Eye (tissue), 1 donor: ENCODE results near the gene LPIN3.
"Not testable (repeated sequence)": the region's sequence is repeated elsewhere in the genome, so short reads cannot be mapped to it uniquely, and the experiment has no call there.

ENCODE experiments used
- DNase-seq: peaks from one replicate; pipeline ENCODE4 v3.0.0-alpha.2; 2015

LPIN3 gene, protein sequence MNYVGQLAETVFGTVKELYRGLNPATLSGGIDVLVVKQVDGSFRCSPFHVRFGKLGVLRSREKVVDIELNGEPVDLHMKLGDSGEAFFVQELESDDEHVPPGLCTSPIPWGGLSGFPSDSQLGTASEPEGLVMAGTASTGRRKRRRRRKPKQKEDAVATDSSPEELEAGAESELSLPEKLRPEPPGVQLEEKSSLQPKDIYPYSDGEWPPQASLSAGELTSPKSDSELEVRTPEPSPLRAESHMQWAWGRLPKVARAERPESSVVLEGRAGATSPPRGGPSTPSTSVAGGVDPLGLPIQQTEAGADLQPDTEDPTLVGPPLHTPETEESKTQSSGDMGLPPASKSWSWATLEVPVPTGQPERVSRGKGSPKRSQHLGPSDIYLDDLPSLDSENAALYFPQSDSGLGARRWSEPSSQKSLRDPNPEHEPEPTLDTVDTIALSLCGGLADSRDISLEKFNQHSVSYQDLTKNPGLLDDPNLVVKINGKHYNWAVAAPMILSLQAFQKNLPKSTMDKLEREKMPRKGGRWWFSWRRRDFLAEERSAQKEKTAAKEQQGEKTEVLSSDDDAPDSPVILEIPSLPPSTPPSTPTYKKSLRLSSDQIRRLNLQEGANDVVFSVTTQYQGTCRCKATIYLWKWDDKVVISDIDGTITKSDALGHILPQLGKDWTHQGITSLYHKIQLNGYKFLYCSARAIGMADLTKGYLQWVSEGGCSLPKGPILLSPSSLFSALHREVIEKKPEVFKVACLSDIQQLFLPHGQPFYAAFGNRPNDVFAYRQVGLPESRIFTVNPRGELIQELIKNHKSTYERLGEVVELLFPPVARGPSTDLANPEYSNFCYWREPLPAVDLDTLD

DNA sequence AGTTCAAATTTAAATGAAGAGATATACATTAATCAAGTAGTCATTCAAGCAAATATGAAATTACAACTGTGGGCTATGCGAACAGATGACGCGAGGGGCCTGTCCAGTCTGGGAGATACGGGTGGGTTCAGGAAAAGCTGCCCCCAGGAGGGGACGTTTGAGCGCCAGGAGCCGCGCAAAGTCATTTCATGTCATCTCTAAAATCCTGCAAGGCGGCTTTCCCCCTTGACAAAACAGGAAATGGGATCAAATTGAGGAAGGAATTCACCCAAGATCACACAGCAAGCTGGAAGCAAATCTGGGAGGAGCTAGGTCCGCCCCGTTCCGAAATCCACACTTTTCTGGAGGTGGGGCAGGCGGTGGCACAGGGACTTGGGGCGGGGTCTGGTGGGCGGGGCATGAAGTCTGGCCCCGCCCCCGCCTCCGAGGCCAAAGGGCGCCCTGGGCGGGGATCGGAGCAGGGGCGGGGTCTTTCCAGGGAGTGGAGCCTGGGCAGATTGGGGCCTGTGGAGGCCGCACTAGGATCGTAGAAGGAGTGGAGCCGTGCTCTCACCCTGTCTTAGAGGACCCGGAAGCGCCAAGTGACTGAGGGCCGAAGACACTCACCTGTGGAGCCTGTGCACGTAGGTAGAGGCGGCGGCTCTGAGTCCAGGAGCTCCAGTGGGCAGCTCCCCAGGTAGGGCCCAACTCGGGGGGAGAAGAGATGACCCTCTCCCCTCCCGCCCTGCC is at the start of gene LPIN3:
Gene LPIN3 (plus strand): TSS at position 495 of the 729 bp plus-strand sequence. CDS start 4,983 bp downstream, outside the sequence.
- peak; percentile 88 for DNase-seq

DNA sequence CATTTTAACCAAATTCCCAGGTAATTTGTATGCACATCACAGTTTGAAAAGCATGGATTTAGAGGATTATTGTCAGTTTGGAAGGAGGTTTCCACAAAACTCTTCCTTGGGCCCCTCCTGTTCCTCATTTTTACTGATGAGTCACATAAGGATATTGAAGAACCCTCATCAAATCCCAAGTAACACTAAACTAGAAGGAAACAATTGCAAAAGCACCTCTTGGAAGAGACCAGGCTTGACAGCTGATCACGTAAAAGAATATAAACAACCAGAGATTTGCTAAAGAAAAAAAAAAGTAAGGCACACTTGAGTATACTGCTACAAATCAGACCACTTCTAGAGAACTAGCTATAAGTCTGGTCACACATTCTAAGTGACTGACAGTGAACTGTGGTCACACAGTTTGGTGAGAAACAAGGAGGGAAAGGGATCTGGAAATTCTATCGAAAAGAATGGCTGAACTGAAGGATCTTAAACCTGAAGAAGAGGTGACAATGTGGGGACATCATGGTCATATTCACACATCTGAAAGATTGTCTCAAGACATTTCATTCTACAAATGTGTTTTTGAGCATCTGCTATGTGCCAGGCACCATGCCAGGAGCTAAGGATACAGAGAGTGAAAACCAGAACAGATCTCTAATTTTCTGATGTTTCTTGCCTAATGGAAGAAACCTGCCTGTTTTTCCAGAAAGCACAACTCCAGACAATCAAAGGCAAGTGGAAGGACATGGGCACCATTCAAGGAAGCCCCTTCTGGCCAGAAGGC is 47.2 kb upstream of the LPIN3 start:
- no peak for DNase-seq

DNA sequence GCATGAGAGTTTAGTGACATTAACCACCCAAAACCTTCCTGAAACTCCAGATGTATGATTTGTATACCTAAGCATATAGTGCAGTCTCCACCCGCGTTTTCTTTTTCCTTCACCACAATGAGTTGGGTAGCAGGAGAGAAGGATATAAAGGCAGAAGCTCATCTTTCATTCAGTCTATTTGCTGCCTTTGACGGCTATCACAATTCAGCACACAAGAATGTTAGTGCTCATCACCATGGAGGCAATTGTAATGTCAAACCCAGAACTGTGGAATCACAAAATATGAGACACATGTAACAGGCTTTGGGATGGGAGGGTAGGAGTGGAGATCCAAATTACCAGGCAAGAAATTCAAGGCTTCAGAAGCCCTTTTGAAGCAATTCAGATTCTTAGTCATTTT is 40.7 kb upstream of the LPIN3 start:
- no peak for DNase-seq

DNA sequence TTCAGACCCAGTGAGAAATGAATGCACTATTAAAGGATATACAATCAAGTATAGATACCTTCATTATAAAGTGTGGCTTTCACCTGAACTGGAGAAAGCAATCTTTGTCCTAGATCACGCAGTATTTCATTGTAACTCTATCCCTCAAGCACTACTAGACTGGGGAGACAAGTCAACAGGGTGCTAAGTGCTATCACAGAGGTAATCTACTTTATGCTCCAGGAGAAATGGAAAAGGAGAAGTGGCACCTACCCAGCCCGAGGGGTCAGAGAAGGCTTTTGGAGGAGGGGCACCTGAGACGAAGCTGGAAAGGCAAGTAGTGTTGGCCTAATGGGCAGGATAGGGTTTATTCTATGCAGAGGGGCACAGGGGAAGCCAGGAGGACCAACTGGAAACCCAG is 40.2 kb upstream of the LPIN3 start:
- DNase-seq = no peak

GRCh38 chr20:41300886-41301285 is 39.7 kb upstream of the LPIN3 start:
- no peak for DNase-seq

DNA sequence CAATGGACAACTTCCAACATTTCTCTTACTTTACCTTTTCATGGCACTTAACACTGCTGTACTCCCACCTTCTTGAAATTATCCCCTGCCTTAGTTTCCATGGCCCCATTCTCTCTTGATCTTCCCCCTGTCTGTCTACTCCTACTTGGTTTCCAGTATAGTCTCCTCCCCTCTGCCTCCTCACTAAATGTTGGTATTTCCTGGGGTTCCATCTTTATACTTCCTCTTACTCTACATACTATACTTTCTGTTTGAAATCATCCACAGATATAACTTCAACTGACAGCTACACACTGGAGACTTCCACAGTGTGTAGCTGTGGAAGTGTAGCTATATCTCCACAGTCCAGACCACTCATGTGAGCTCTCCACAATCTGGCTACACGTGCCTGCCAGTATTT is 36.6 kb upstream of the LPIN3 start:
- peak; percentile 49 for DNase-seq

DNA sequence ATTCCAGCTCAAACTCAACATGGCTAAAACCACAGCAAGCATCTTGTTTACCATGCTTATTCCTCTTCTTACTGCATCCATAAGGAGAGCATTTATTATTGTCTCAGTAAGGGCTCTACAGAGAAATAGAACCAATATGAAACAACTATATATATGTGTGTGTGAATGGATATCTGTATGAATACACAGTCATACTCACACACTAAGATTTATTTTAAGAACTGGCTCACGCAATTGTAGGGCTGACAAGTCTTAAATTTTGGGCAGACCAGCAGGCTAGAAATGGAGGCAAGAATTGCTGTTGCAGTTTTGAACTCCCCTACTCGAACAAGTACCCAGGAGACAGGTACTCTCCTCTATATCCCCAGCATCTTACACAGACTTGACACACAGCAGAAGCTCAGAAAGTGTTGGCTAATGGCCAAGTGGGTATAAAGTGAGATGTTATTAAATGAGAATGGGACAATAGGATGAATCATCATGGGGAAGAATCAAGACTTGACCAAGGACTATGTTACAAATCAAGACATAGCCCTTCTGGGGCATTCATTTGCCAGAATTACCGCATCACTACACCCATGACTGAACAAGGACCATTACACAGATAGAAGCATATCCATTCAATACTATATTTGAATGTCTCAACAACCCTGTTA is 36.1 kb upstream of the LPIN3 start:
- DNase-seq = no peak

DNA sequence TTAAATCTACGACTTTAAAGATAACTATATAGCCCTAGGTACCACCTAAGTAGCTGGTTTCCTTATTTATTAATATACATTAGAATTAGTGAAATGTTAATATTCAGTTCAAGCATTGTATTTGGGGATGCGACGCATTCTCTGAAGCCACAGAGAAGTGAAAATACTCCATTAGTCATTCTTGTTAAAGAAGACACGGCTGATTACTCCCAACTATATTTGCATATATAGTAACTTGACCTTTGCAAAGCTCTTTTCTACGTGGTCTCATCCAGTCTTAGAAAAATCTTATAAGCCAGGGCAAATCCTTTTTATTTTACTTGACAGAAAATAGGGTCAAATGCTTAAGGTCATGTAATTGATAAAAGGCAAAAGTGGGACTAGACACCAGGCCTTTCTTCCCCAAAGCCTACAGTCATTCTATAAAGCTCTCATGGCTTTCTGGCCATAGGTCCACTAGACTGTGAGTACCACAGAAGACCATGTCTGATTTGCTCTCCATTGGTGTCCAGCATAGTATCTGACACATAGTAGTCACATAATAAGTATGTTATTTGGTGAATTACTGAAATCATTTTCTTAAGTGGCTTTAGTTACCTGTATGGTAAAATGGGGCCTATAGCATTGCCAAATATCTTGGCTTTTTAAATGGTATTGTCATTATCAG is 34.4 kb upstream of the LPIN3 start:
- DNase-seq = no peak

DNA sequence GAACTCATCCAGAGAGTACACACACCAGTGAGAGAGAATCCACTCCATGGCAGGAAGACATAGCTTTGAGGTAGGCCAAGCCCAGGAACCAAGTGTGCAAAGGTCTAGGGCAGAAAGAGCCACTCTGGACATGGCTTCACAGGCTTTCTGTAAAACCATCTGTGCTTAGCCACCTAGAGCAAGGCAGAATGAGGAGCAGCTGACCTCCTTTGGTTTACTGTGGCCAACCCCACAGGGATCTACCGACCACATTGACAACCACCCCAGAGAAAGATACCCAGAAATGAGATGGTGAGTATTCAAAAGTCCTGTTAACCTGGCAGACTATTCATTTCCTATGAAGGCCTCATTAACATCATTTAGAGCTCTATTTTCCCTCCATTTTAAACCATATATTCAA is 33.6 kb upstream of the LPIN3 start:
- DNase-seq = no peak

- DNase-seq = no peak
Observed at GRCh38 chr20:41308290-41308711, 32.3 kb upstream of the LPIN3 start.

DNA sequence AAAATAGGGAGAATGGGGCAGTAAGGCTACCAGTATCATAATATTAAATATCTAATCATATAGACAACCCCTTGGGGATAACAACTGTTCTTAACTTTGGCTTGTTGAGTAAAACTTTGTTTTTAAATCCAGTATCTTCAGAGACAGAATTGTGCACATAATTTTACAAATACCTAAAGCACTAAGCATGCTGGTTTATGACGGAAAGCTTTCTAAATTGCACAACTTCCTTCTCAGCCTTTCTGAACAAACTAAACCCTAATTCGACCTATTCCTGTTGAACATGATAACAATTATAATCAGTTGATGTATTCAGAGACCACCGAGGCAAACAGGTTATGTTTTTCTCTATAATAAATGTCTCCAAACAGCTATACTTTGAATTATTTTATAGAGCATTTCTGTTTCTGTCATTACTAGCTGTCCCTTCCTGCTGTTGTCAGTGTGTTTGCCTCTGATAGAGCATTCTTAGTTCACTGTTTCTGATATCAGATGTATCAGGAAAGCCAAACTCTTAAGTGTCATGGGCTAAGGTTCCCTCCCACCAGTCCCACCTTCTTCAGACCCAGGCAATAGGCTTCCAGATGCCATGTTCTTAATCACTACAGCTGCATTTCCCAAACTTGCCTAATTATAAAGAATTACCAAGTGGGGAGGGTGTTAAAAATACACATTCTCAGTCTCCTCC is 31.8 kb upstream of the LPIN3 start:
- DNase-seq = no peak

- DNase-seq = no peak
Observed at GRCh38 chr20:41309817-41310216, 30.8 kb upstream of the LPIN3 start.

- DNase-seq = not testable (repeated sequence)
Observed at GRCh38 chr20:41312009-41312408, 28.6 kb upstream of the LPIN3 start.

DNA sequence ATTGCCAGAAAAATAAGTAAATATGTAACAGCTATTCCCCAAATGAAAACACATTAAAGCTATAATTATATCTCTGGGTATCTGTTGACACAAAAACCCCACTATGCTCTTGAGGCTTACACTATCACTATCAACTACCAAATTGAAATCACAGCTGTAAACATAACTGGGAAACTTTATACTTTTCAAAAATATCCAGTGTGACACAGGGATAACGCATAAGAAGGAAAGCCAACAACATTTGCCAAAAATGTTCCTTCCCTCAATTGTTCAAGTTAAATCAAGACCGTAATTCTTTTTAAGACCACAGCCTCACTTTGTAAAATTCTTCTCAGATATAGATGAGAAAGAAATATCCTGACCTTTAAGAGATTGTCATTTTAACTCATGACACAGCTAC is 26.2 kb upstream of the LPIN3 start:
- DNase-seq = no peak

DNA sequence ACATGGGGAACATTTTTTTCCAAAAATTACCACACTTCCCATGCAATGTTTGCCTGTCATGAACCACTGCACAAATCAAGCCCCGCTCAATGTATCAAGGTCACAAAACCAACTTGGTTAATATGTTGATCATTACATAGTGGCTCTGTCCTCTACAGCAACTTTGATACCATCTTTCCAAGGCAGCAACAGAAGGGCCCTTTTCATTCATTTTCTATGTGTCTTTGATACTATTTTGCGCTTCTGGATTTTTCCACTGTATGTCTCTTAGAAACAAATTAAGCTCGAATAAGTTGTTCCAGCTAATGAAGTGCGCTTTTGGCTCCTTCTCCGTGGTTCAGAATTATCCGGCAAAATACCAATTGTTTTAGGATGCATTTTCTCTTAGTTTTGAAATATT is 24.6 kb upstream of the LPIN3 start:
- DNase-seq = no peak

- peak; percentile 88 for DNase-seq
Observed at GRCh38 chr20:41316602-41317545, 23.7 kb upstream of the LPIN3 start.

DNA sequence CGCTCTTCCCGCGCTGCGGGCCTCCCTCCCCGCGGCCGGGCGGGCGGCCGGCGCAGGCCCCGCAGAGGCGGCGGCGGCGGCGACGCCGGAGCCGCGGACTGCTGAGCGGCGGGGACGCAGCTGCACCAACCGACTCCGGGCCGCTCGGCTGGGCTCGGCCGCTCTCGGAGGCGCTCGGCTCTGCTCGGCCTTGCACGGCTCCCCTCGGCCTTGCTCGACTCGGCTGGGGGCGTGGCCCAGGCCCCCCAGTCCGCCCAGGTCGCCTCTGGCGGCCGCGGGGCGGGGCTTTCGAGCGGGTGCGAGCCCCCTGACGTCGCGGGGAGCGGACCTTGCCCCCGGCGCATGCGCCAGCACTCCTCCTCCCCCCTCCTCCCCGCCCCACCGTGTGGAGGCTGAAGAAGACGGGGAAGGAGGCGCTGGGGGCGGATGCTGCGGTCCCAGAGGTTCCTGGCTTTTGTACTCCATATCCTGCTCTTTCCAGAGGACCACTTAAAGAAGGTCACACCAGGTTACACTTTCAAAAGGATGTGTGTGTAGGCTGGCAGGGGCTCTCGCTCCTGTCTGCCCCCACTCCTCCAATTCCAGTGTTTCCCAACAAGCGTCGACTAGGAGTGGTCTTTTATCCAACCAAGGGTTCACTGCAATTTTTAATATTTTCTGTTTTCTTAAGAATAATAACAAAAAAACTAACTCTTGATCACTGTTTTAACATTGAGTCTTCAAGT is 22.9 kb upstream of the LPIN3 start, which contains the start of gene ZHX3:
Gene ZHX3 (minus strand): TSS at position 186 of the 725 bp plus-strand sequence. CDS start 112,815 bp downstream, outside the sequence.
- DNase-seq = peak; percentile 98

DNA sequence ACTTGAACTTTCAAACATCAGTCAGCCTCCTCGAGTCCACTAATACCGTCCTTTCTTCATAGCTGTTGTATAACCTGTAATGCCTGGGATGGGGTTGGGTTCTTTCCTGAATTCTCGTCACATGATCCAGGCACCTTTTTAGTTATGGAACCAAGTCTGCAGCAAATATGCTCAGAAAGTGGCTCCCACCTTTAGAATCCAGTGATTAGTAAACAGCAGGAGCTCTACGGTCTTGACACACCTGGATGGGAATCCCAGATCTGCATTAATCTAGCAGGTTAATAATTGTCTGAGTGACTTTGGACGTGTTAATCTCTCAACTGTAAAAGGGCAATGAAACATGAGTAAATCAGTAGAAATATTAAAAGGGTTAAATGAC is 22.4 kb upstream of the LPIN3 start:
- no peak for DNase-seq

DNA sequence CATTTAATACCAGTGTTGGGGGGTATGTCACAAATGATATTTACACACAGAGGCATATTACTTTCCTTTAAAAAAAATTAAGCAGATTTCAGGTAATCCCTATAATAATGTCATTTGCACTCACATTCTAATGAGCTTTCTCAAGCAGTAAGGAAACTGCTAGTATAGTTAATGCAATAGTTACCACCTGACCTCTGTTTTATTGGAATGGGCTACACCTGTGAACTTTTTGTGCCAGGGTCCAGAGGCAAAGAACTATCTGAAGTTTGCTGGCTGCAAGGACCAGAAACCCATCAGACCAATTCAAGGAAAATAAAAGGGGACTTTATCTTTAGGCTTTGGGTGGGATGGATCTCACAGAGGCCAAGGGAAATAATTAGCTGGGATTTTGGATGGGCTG is 20.2 kb upstream of the LPIN3 start:
- no peak for DNase-seq
